NCI-H2171 treated with DMSO at 0.1 percent for 48 hours (cell line): ENCODE results near the gene DAAM1.

ENCODE experiments used
- DNase-seq: peaks from one replicate; lab custom pipeline; 2025; lab: John Stamatoyannopoulos, UW

Gene DAAM1

GRCh38 chr14:59188461-59189090 lies at the start of gene DAAM1:
DAAM1 (plus strand) TSS chr14:59188667; CDS start chr14:59263478, 74,811 bp downstream.
- peak; percentile 100 for DNase-seq

GRCh38 chr14:59139324-59139723 lies 49.1 kb upstream of the DAAM1 start:
- DNase-seq = no peak

GRCh38 chr14:59140106-59140843 lies 48.2 kb upstream of the DAAM1 start:
- DNase-seq = peak; percentile 99

GRCh38 chr14:59146484-59146883 lies 42.0 kb upstream of the DAAM1 start:
- DNase-seq = no peak

GRCh38 chr14:59147007-59147406 lies 41.5 kb upstream of the DAAM1 start:
- no peak for DNase-seq

GRCh38 chr14:59148334-59148900 lies 40.0 kb upstream of the DAAM1 start:
- no peak for DNase-seq

GRCh38 chr14:59150990-59151389 lies 37.5 kb upstream of the DAAM1 start:
- no peak for DNase-seq

- DNase-seq = no peak
These were observed 34.1 kb upstream of the DAAM1 start for GRCh38 chr14:59154373-59154772.

- DNase-seq = no peak
These were observed 32.6 kb upstream of the DAAM1 start for GRCh38 chr14:59155886-59156285.

GRCh38 chr14:59159169-59159568 lies 29.3 kb upstream of the DAAM1 start:
- DNase-seq = peak; percentile 91

GRCh38 chr14:59160506-59160905 lies 28.0 kb upstream of the DAAM1 start:
- no peak for DNase-seq

GRCh38 chr14:59161561-59162175 lies 26.8 kb upstream of the DAAM1 start:
- peak; percentile 54 for DNase-seq

GRCh38 chr14:59166258-59166657 lies 22.2 kb upstream of the DAAM1 start:
- no peak for DNase-seq

- no peak for DNase-seq
These were observed 13.1 kb upstream of the DAAM1 start for GRCh38 chr14:59175404-59175803.

GRCh38 chr14:59176765-59177164 lies 11.7 kb upstream of the DAAM1 start:
- no peak for DNase-seq

- DNase-seq = no peak
These were observed 11.2 kb upstream of the DAAM1 start for GRCh38 chr14:59177262-59177661.

- no peak for DNase-seq
These were observed 6.7 kb upstream of the DAAM1 start for GRCh38 chr14:59181791-59182190.

GRCh38 chr14:59182641-59183040 lies 5.8 kb upstream of the DAAM1 start:
- DNase-seq = no peak

GRCh38 chr14:59183150-59183549 lies 5.3 kb upstream of the DAAM1 start:
- DNase-seq = no peak

GRCh38 chr14:59184396-59184795 lies 4.1 kb upstream of the DAAM1 start:
- DNase-seq = no peak

GRCh38 chr14:59185676-59186075 lies 2.8 kb upstream of the DAAM1 start:
- no peak for DNase-seq

GRCh38 chr14:59186306-59186705 lies 2.2 kb upstream of the DAAM1 start:
- no peak for DNase-seq

GRCh38 chr14:59187118-59187517 lies 1.3 kb upstream of the DAAM1 start:
- no peak for DNase-seq
